RWPE2 (cell line): ENCODE data around the gene SLC24A3.

ENCODE experiments used
- ATAC-seq: fragments of 200-7000 bp; cut with Tn5 transposase; 3 replicates; pipeline ENCODE4 v1.9.1; 2021; ENCODE audit warnings: low read depth
- DNase-seq: peaks from one replicate; pipeline ENCODE4 v3.0.0-alpha.2; 2020; ENCODE audit warnings: low spot score
- H3K27ac ChIP-seq: fragments of 450-650 bp; 2 replicates; pipeline ENCODE4 v1.5.1; 2017; ENCODE audit warnings: mild to moderate bottlenecking; ENCODE audit not compliant: poor library complexity, severe bottlenecking
- H3K27me3 ChIP-seq: fragments of 250-450 bp; sonication (Bioruptor Pico); 2 replicates; pipeline ENCODE4 v1.5.1; 2021; ENCODE audit warnings: mild to moderate bottlenecking, moderate library complexity; ENCODE audit not compliant: insufficient read depth, poor library complexity, severe bottlenecking
- H3K36me3 ChIP-seq: fragments of 250-450 bp; sonication (Bioruptor Pico); 2 replicates; pipeline ENCODE4 v1.5.1; 2020; ENCODE audit warnings: low read depth, mild to moderate bottlenecking, moderate library complexity
- H3K4me1 ChIP-seq: fragments of 250-450 bp; sonication (Bioruptor Pico); 2 replicates; pipeline ENCODE4 v1.5.1; 2021; ENCODE audit warnings: mild to moderate bottlenecking, moderate library complexity; ENCODE audit not compliant: insufficient read depth, poor library complexity, severe bottlenecking
- H3K4me3 ChIP-seq: fragments of 250-450 bp; sonication (Bioruptor Pico); 2 replicates; pipeline ENCODE4 v1.5.1; 2021; ENCODE audit warnings: mild to moderate bottlenecking, moderate library complexity; ENCODE audit not compliant: severe bottlenecking
- H3K9me3 ChIP-seq: fragments of 250-450 bp; sonication (Bioruptor Pico); 2 replicates; pipeline ENCODE4 v1.5.1; 2021; ENCODE audit warnings: mild to moderate bottlenecking, moderate library complexity; ENCODE audit not compliant: severe bottlenecking
- CTCF ChIP-seq: fragments of 450-650 bp; IDR thresholded peaks from one replicate; pipeline ENCODE4 v1.5.1; 2017; ENCODE audit warnings: mild to moderate bottlenecking, moderate library complexity; ENCODE audit not compliant: poor library complexity, severe bottlenecking

The SLC24A3 gene

DNA sequence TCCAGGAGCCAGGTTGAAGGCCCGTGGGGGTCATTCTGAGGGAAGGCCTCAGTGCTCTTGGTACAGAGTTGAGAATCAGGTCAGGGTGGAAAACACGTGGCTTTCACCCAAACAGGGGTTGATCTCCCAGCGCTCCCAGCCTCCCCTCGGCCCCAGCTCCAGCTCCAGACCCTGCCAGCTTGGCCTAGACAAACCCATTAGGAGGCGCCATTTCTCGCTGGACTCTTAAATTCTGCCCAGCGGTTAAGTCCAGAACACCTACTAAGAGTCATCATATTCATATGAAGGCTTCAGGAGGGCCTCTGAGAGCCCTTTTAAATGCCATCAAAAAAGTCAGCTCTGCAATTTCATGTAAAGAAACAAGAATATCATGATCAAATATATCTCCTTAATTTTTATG, 387.6 kb downstream of the SLC24A3 start:
- Histone ChIP-seq H3K4me3 (no peak overlapping the region), H3K27me3 (no peaks in the 10 kb centered on the region), H3K9me3 (no peaks in the 10 kb centered on the region), H3K36me3 (no peaks in the 10 kb centered on the region), H3K27ac (no peak overlapping the region), H3K4me1 (no peaks in the 10 kb centered on the region)
- ATAC-seq: no peak
- DNase-seq: no peak
- TF ChIP-seq CTCF: no peak

- DNase-seq: no peak
- Histone ChIP-seq H3K27ac (no peak overlapping the region), H3K36me3 (no peaks in the 10 kb centered on the region), H3K4me1 (no peaks in the 10 kb centered on the region), H3K9me3 (no peaks in the 10 kb centered on the region), H3K27me3 (no peaks in the 10 kb centered on the region), H3K4me3 (no peak overlapping the region)
- no peak for TF ChIP-seq CTCF
- ATAC-seq: no peak
Observed at GRCh38 chr20:19601126-19601810, 388.8 kb downstream of the SLC24A3 start.

DNA sequence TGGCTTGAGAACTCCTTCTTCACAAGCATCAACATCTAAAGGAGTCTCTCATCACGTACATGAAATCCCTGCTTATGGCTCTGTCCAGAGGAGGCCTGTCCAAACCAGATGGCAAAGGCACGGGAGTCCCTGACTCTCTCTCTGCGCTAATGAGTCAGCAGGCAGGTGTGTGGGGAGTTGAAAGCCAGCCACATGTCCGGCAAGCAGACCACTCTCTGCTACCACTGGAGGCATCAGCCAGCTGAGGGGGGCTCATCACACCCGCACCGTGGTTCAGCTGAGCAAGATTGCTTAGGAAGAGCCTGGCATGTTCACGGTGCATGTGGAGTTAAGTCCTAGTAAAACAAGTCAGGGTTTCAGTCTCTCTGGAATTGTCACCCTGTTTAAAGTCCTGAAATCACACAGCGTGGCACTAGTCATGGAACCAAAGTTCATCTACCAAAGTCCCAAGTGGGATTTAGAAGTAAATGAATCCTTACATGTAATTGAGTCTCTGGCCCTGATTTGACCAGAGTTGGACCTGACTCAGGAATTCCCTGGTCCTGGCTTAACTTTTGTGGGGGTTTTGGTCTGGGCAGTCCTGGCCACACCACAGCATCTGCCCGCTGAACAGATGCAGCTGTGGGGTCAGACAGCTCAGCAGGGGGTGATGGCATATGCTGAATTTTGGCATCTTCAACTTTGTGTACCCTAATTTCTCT, 390.4 kb downstream of the SLC24A3 start:
- DNase-seq: no peak
- Histone ChIP-seq H3K27ac (no peak overlapping the region), H3K9me3 (no peaks in the 10 kb centered on the region), H3K4me1 (no peaks in the 10 kb centered on the region), H3K27me3 (no peaks in the 10 kb centered on the region), H3K36me3 (no peaks in the 10 kb centered on the region), H3K4me3 (no peak overlapping the region)
- TF ChIP-seq CTCF: no peak
- ATAC-seq: 0 out of 3 replicates have a peak, but pooled peaks have one; percentile 10

DNA sequence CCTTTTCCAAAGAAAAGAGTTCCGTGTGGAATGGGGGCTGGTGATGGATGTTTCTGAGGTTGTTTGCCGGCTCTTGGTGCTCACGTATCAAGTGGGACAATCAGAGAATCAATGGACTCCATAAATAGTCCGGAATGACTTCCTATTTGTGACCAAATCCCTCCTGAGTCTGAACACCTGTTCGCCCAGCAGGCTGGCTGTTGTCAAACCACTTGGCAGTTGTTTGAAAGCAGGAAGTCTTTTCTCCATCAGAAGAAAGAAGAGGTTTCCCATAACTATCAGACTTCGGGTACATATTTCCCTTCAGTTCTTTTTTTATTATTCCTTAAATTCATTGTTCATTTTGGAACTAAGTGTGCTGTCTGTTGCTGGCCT, 390.9 kb downstream of the SLC24A3 start:
- DNase-seq (no peak), ATAC-seq (no peak)
- no peak for TF ChIP-seq CTCF
- H3K4me1 ChIP-seq: no peaks in the 10 kb centered on the region
- H3K4me3 ChIP-seq: no peak overlapping the region
- H3K9me3 ChIP-seq: no peaks in the 10 kb centered on the region
- no peak overlapping the region for H3K27ac ChIP-seq
- no peaks in the 10 kb centered on the region for H3K36me3 ChIP-seq
- H3K27me3 ChIP-seq: no peaks in the 10 kb centered on the region
